ENCODE data around the gene ETV6.
A peak's percentile ranks its signal among the peaks of the same experiment; 100 is the strongest.

The ETV6 gene

GRCh38 chr12:11785712-11786111 lies 136.2 kb downstream of the ETV6 start:
- no peak for DNase-seq

GRCh38 chr12:11786638-11787365 lies 137.3 kb downstream of the ETV6 start:
- DNase-seq: no peak

DNA sequence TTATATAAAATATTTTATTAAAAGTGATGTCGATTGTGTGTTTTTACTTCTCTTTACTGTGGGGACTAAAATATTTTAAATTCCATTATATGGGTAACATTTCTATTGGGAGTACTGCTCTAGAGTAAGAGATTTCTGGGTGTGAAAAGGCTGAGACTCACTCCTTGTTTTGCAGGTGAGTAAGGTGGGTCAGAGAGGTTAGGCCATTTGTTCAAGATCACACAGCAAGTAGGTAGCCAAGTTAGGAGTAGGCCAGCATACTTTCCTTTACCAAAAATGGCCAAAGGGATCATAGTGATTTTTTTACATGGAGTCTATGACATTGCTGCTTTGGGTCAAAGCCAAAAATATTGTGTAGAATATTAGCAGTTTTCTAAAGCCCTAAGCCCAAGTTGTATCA lies 138.0 kb downstream of the ETV6 start:
- DNase-seq: no peak

DNA sequence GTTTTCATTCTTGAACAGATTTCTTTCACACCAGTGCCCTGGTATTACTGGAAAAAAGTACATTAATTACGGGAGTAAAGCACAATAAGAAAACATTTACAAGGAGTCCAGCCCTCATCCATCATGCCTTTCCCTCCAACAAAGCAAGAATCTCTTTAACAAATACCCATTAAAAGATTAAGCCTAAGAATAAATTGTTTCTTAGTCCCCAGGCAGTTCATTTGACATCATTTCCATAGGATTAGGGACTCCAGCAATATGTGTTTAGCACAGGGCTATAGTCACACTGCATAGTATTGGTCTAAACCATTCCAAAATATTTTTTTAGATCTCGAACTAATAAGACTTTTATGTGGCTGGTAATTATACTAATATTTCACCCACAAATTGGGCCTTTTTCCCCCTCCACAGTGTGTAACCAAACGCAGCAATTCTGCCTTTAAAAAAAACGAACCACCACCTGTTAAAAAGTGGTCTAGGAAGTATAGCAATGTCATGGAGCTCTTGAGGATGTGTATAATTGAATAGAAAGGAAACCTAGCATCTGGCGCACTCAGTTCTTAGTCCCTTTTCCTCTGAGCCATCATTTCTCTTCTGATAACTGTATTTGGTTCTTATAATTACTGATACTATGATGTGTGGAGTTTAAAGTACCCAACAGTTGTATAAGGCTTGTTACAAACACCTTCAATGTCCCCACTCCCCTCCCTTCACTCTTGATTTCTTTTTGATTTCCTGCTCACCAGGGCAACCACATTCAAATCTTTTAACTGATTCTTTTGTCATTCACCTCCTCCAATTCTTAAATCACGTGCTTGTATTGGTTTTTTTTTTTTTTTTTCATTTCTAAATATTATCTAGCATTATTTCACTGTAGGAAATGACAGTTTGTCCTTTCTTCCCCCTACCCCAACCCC lies 138.7 kb downstream of the ETV6 start:
- DNase-seq: no peak

- DNase-seq: no peak
These were observed 144.6 kb downstream of the ETV6 start for GRCh38 chr12:11793921-11794710.

DNA sequence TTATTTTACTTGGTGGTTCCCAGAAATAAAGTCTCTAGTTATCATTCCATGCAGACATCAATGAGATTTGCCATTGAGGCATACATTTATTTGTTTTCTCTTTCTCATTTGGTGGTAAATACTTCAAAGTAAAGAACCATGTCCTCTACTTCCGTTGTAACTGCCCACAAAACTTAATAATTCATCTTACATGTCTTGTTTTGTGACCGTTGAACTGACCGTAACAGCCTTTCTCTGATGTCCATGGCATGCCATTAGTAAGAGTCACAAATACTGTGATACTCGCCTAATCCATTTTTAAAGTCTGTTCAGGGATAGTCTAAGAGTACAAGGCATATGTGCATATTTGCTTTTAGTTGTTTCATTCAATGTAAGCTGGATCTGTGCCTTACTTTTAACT lies 145.3 kb downstream of the ETV6 start:
- no peak for DNase-seq

- no peak for DNase-seq
These were observed 145.9 kb downstream of the ETV6 start for GRCh38 chr12:11795192-11795912.

- DNase-seq: no peak
These were observed 146.5 kb downstream of the ETV6 start for GRCh38 chr12:11795913-11796459.

GRCh38 chr12:11797317-11797913 lies 147.9 kb downstream of the ETV6 start:
- no peak for DNase-seq

DNA sequence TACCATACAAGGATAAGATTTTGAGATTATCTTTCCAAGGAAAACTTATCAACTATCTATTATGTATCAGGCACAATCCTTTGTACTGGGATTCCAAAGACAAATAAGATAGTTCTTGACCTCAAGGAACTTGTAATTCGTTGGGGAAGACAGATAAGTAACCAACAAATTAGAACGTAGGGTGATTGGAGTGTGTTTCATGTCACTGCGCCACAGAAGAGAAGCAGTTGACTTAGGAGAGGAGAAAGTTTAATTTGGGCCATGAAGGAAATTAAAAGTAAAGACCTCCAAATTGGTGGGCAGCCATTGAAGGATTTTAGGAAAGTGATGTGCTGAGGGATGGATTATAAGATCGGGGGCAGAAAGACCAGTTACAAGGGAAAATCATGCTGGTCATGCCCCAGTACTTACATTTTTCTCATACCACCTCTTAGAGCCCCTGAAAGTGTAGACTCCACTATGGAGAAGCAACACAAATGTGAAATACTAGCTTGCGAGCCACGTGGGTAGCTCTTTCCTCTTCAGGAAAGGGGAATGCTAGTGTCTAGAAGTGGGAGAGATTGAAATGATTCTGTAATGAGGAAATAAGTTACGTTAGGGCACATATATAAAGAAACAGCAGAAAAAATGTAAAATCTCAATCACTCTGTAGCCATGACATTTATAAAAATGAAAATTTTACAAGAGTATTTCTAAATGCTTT lies 148.7 kb downstream of the ETV6 start:
- DNase-seq: no peak

DNA sequence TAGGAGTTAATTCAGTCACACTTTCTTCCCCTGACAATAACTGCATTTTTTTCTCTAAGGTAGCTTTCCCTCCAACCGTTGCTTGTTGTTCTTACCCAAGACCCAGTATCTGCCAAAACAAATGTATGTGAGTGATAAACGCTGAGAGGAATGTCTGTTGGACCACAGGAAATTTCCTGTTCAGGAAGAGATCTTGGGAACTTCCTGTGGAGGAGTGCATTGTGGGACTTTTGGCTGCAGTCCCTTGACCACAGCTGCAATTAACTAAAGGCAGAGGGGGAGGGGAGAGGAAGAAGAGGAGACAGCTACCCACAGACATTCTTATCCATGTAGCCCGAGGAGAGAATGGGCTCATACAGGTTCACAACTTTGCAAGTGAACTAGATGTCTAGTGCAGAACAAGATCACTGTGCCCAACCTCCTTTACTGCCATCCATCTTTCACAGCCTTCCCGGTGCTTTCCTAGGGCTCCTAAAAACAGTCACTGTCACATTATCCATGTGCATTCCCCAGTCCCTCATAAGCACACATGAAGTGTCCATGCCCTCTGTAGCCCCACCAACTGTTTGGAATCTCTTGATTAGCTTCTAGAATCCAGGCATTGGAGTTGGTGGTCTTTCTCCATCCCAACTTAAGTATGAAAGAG lies 149.5 kb downstream of the ETV6 start:
- DNase-seq: no peak

DNA sequence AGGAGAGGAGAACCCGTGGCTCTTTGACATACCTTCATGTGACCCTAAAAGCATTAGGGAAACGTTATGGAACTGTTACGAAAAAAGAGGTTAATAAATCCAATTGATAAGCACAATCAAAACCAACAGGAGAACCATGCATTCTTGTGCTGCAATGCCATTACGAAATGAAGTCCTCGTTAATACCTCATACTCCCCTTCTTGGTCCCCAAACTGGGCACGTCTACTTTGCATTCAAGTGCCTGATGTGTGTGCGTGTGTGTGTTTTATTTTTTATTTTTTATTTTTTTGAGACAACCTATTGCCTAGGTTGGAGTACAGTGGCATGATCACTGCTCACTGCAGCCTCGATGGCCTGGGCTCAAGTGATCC lies 150.0 kb downstream of the ETV6 start:
- DNase-seq: no peak

- DNase-seq: no peak
These were observed 152.2 kb downstream of the ETV6 start for GRCh38 chr12:11801643-11802042.

- DNase-seq: no peak
These were observed 154.7 kb downstream of the ETV6 start for GRCh38 chr12:11804130-11804529.

- DNase-seq: no peak
These were observed 155.6 kb downstream of the ETV6 start for GRCh38 chr12:11805043-11805442.

DNA sequence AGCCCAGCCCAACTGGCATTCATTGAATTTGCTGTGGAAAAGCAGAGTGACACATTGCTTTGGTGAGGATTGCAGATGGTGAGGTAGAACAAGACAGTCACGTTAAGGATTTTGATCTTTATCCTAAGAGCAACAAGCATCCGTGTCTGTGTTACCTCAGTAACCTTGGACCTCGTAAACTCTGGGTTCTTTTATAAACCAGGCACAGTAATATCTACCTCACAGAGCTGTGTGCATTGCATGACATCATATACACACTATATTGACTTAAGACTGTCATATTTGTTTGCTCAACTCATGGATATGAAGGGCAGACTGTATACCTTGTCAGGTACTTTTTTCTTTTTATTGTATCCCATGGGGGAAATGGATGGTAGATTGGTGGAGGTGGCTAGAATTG lies 156.2 kb downstream of the ETV6 start:
- DNase-seq: no peak

- DNase-seq: no peak
These were observed 158.0 kb downstream of the ETV6 start for GRCh38 chr12:11807458-11807857.

DNA sequence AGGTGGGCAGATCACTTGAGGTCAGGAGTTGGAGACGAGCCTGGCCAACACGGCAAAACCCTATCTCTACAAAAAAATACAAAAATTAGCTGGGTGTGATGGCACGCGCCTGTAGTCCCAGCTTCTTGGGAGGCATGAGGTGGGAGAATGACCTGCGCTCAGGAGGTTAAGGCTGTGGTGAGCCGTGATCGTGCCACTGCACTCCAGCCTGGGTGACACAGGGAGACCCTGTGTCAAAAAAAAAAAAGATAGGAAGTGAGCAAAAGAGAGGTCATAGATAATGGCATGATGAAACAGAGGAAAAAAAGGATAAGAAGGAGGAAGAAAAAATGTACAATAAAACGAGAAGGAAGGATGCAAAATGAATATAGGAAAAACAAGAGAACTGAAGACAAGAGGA lies 159.5 kb downstream of the ETV6 start:
- DNase-seq: no peak

DNA sequence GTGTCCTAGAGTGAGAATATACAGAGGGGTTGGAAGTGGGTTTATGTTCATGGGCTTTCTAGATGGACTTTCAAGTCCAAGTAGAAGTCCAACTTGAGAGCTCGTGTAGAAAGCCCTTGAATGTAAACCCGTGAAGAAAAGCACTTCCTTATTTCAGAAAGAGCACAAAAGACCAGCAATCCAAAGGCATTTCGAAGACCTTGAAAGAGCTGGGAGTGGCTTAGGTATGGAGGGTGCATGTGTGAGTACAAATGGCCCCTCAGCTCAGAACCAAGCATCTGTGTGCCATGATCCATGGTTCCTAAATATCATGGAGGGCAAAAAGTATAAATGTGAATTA lies 160.7 kb downstream of the ETV6 start:
- peak; percentile 1 for DNase-seq

GRCh38 chr12:11811008-11811407 lies 161.5 kb downstream of the ETV6 start:
- no peak for DNase-seq

DNA sequence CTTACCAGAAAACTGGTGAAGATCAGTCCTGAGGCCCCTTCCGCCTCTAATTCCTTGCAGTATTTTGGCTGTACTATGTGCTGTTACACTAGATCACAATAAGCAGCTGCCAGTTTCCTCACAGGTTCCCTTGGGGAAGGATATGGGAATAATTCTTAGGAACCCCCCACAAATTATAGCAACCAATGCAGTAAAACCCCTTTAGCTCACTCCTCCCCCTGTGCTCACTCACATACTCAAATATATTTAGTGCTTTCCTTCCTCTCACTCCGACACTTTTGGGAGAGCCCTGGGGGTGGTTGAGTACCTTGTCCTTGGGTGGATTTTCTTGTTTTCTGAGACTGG lies 162.7 kb downstream of the ETV6 start:
- no peak for DNase-seq

Measured in eye (tissue), 1 donor.